ENCODE data around the gene MDM2. TPM values are rescaled to one million over a fixed set of nuclear protein-coding genes. Genes with fewer than 3 reads are reported as not detected.

Gene MDM2
- total and polyA plus RNA-seq, 10 of the 15 experiments (the other 5 are each of a cell fraction or from before 2014, with no cell fraction given) = 48.2 to 174 (median 85.0) TPM

DNA sequence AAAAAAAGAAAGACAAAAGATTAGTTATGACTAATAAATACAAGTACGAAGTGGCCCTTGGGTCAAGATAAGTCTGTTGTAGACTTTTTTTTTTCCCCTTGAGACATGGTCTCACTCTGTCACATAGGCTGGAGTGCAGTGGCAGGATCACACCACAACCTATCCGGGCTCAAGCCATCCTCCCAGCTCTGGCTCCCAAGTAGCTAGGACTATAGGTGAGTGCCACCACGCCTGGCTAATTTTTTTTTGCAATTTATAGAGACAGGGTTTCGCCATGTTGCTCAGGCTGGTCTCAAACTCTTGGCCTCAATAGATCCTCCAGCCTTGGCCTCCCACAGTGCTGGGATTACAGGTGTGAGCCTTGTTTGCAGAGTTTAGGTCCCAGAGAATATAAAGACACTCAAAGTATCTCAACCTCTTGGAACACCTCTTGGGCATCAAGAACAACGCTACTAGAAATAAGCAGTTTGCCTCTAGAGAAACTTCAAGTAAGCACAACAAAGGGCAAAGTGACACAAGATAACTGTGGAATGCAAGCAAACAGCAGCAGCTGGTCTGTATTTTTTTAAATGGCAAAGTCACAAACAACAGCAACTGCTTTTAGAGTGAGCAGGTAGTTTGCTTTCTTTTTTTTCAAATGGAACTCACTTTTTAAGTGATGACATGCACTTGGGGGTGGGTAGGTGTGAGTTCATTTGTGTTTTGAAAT is 3.9 kb upstream of the MDM2 start:
- no peaks in the 10 kb centered on the region for H3K27me3 ChIP-seq (replicated peaks in 1 of 2; ENCODE audit: control insufficient read depth in 2 of 2, insufficient read depth in 2 of 2, low read length in 1 of 2)
- no TSS peak for BruUV-seq (replicated peaks)
- POLR2A ChIA-PET = interaction anchor here (1.5 kb wide), 1 partner anchor 15 kb away, joined by 6 read pairs; no protein-coding TSS in a partner anchor
- no peak overlapping the region for H2AFZ ChIP-seq (ENCODE audit: control insufficient read depth, low read depth, low read length)
- H3K4me2 ChIP-seq (ENCODE audit: control insufficient read depth, insufficient read depth) = no peak overlapping the region
- no peak for DNase-seq (ENCODE audit: low read depth, low spot score)
- no peaks in the 10 kb centered on the region for H4K20me1 ChIP-seq (ENCODE audit: control insufficient read depth, insufficient read depth)
- RAD21 ChIA-PET (ENCODE audit: unreplicated experiment) = no interaction called here
- no peaks in the 10 kb centered on the region for H3K36me3 ChIP-seq (ENCODE audit: control insufficient read depth in 2 of 2, insufficient read depth in 2 of 2, low read length in 1 of 2)
- WGBS (ENCODE audit: insufficient coverage, insufficient replicate concordance, low lambda C conversion rate, missing lambda C conversion rate) = 91% methylated on average over 5 of the region's 5 CpGs
- TF ChIP-seq SPI1 (IDR thresholded peaks at IDR 0.05; ENCODE audit: borderline replicate concordance, insufficient read depth, low read depth, low read length) = no peak
- TF ChIP-seq NFYB (IDR thresholded peaks at IDR 0.05; ENCODE audit: insufficient read depth, low read depth, low read length) = no peak
- no peak for TF ChIP-seq IRF4 (IDR thresholded peaks at IDR 0.05; ENCODE audit: low read depth, low read length)
- TF ChIP-seq, protein P1, sequence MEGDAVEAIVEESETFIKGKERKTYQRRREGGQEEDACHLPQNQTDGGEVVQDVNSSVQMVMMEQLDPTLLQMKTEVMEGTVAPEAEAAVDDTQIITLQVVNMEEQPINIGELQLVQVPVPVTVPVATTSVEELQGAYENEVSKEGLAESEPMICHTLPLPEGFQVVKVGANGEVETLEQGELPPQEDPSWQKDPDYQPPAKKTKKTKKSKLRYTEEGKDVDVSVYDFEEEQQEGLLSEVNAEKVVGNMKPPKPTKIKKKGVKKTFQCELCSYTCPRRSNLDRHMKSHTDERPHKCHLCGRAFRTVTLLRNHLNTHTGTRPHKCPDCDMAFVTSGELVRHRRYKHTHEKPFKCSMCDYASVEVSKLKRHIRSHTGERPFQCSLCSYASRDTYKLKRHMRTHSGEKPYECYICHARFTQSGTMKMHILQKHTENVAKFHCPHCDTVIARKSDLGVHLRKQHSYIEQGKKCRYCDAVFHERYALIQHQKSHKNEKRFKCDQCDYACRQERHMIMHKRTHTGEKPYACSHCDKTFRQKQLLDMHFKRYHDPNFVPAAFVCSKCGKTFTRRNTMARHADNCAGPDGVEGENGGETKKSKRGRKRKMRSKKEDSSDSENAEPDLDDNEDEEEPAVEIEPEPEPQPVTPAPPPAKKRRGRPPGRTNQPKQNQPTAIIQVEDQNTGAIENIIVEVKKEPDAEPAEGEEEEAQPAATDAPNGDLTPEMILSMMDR (IDR thresholded peaks at IDR 0.05 in 2 of 3, conservative IDR thresholded peaks at IDR 0.05 in 1 of 3; ENCODE audit: control insufficient read depth in 2 of 3, extremely low read depth in 1 of 3, insufficient read depth in 1 of 3, low read depth in 3 of 3, low read length in 3 of 3) = no peak
- no peak for TF ChIP-seq CEBPB (IDR thresholded peaks at IDR 0.05; ENCODE audit: borderline replicate concordance in 1 of 2, low read depth in 2 of 2, low read length in 2 of 2)
- TF ChIP-seq, protein P2, sequence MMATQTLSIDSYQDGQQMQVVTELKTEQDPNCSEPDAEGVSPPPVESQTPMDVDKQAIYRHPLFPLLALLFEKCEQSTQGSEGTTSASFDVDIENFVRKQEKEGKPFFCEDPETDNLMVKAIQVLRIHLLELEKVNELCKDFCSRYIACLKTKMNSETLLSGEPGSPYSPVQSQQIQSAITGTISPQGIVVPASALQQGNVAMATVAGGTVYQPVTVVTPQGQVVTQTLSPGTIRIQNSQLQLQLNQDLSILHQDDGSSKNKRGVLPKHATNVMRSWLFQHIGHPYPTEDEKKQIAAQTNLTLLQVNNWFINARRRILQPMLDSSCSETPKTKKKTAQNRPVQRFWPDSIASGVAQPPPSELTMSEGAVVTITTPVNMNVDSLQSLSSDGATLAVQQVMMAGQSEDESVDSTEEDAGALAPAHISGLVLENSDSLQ (IDR thresholded peaks at IDR 0.05) = no peak
- no peak for TF ChIP-seq MYB (IDR thresholded peaks at IDR 0.05; ENCODE audit: borderline replicate concordance, low read depth, low read length)
- no peak for TF ChIP-seq NR2C1 (IDR thresholded peaks at IDR 0.05)
- TF ChIP-seq, protein P3, sequence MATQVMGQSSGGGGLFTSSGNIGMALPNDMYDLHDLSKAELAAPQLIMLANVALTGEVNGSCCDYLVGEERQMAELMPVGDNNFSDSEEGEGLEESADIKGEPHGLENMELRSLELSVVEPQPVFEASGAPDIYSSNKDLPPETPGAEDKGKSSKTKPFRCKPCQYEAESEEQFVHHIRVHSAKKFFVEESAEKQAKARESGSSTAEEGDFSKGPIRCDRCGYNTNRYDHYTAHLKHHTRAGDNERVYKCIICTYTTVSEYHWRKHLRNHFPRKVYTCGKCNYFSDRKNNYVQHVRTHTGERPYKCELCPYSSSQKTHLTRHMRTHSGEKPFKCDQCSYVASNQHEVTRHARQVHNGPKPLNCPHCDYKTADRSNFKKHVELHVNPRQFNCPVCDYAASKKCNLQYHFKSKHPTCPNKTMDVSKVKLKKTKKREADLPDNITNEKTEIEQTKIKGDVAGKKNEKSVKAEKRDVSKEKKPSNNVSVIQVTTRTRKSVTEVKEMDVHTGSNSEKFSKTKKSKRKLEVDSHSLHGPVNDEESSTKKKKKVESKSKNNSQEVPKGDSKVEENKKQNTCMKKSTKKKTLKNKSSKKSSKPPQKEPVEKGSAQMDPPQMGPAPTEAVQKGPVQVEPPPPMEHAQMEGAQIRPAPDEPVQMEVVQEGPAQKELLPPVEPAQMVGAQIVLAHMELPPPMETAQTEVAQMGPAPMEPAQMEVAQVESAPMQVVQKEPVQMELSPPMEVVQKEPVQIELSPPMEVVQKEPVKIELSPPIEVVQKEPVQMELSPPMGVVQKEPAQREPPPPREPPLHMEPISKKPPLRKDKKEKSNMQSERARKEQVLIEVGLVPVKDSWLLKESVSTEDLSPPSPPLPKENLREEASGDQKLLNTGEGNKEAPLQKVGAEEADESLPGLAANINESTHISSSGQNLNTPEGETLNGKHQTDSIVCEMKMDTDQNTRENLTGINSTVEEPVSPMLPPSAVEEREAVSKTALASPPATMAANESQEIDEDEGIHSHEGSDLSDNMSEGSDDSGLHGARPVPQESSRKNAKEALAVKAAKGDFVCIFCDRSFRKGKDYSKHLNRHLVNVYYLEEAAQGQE (IDR thresholded peaks at IDR 0.05; ENCODE audit: low read depth, low read length) = no peak
- TF ChIP-seq ZNF217 (IDR thresholded peaks at IDR 0.05) = no peak
- ATAC-seq = no peak
- no peak overlapping the region for H3K9ac ChIP-seq (ENCODE audit: control insufficient read depth, insufficient read depth, low read length)
- peaks cover 6% of the 10 kb centered on the region for H3K4me1 ChIP-seq (ENCODE audit: control insufficient read depth, insufficient read depth, low read length)
- H3K4me3 ChIP-seq = no peak overlapping the region
- SMC1A ChIA-PET (ENCODE audit: uncharacterized antibody, unreplicated experiment) = interaction anchor here (0.9 kb wide), 1 partner anchor 8 kb away, joined by 3 read pairs; no protein-coding TSS in a partner anchor
- H3K9me3 ChIP-seq (replicated peaks; ENCODE audit: control insufficient read depth, insufficient read depth, low read length) = no peaks in the 10 kb centered on the region
- FAIRE-seq = no peak
- H3K27ac ChIP-seq (ENCODE audit: control insufficient read depth, insufficient read depth) = no peak overlapping the region
- in situ Hi-C loops (cut with MboI) (no loop called here), intact Hi-C loops (cut with micrococcal nuclease; ENCODE audit: unreplicated experiment) (no loop called here)
- peaks cover 11% of the 10 kb centered on the region for H3K79me2 ChIP-seq (ENCODE audit: control insufficient read depth, insufficient read depth, low read length)
- CTCF ChIA-PET = no interaction called here

Data from GM12878 (cell line).